CD4-positive, CD25-positive, alpha-beta regulatory T cell (primary cell): ENCODE measurements around the gene CIB2. TPM values are rescaled to one million over a fixed set of nuclear protein-coding genes. Genes with fewer than 3 reads are reported as not detected.

Experiments
- ATAC-seq, 2 donors: fragments of 150-1000 bp; cut with Tn5 transposase; one replicate each; pipeline ENCODE4 v1.10.0; 2021; ENCODE audit warnings: low read depth in 2 of 2, moderate number of reproducible peaks in 2 of 2, moderate library complexity in 1 of 2
- DNase-seq, 3 donors: peaks; one replicate each; pipeline versions ENCODE4 v3.0.0 to v3.0.0-alpha.2; 2012 to 2022; ENCODE audit warnings: mixed read lengths in 1 of 3
- H3K27ac ChIP-seq: one replicate; pipeline ENCODE4 v1.7.0; 2013; ENCODE audit warnings: mild to moderate bottlenecking, low read length; ENCODE audit not compliant: insufficient read depth, poor library complexity, severe bottlenecking
- H3K27me3 ChIP-seq: one replicate; pipeline ENCODE4 v1.7.0; 2013; ENCODE audit warnings: low read length; ENCODE audit not compliant: control insufficient read depth, insufficient read depth
- H3K36me3 ChIP-seq: one replicate; pipeline ENCODE4 v1.7.0; 2013; ENCODE audit warnings: mild to moderate bottlenecking, low read length, moderate library complexity; ENCODE audit not compliant: control insufficient read depth, insufficient read depth
- H3K4me1 ChIP-seq: 2 replicates; pipeline ENCODE4 v1.7.0; 2013; ENCODE audit warnings: mild to moderate bottlenecking, low read length; ENCODE audit not compliant: insufficient read depth, control insufficient read depth, poor library complexity, severe bottlenecking
- H3K4me3 ChIP-seq: one replicate; pipeline ENCODE4 v1.7.0; 2013; ENCODE audit warnings: low read depth, mild to moderate bottlenecking, low read length, moderate library complexity
- H3K9me3 ChIP-seq, 2 experiments: 1 replicate in 1 of 2; 2 replicates in 1 of 2; pipeline ENCODE4 v1.7.0; 2013; ENCODE audit warnings: low read length in 2 of 2, mild to moderate bottlenecking in 1 of 2, moderate library complexity in 1 of 2; ENCODE audit not compliant: control insufficient read depth in 2 of 2
- H3K27ac Mint-ChIP-seq, 3 donors: one replicate each; pipeline ENCODE4 v1.8.0; 2020 to 2022; ENCODE audit warnings: mild to moderate bottlenecking in 3 of 3, mixed read lengths in 3 of 3, moderate library complexity in 2 of 3
- H3K27me3 Mint-ChIP-seq: one replicate; pipeline ENCODE4 v1.8.0; 2022; ENCODE audit warnings: mild to moderate bottlenecking, mixed read lengths
- H3K36me3 Mint-ChIP-seq: one replicate; pipeline ENCODE4 v1.8.0; 2020; ENCODE audit warnings: mixed read lengths
- H3K4me1 Mint-ChIP-seq, 4 donors: one replicate each; pipeline ENCODE4 v1.8.0; 2020 to 2022; ENCODE audit warnings: mixed read lengths in 4 of 4, mild to moderate bottlenecking in 1 of 4
- H3K4me3 Mint-ChIP-seq, 4 donors: one replicate each; pipeline ENCODE4 v1.8.0; 2020 to 2022; ENCODE audit warnings: mild to moderate bottlenecking in 4 of 4, mixed read lengths in 4 of 4, moderate library complexity in 3 of 4
- H3K9me3 Mint-ChIP-seq, 7 donors: one replicate each; pipeline ENCODE4 v1.8.0; 2020 to 2022; ENCODE audit warnings: mixed read lengths in 7 of 7, mild to moderate bottlenecking in 3 of 7, moderate library complexity in 2 of 7
- polyA plus RNA-seq, 4 donors: library from polyadenylated mRNA; unstranded; fragments of 300-500 nt; fragmentation: Illumina TruSeq; gene quantifications; one replicate each; pipeline ENCODE4 v1.2.3, GENCODE V29; 2021
- total RNA-seq: library from RNA; stranded (reverse); gene quantifications from one replicate; pipeline ENCODE4 v1.2.3, GENCODE V29; 2022

CIB2 gene
- total and polyA plus RNA-seq, 5 donors from 2014 or later = 0.94 to 2.7 (median 1.6) TPM

DNA sequence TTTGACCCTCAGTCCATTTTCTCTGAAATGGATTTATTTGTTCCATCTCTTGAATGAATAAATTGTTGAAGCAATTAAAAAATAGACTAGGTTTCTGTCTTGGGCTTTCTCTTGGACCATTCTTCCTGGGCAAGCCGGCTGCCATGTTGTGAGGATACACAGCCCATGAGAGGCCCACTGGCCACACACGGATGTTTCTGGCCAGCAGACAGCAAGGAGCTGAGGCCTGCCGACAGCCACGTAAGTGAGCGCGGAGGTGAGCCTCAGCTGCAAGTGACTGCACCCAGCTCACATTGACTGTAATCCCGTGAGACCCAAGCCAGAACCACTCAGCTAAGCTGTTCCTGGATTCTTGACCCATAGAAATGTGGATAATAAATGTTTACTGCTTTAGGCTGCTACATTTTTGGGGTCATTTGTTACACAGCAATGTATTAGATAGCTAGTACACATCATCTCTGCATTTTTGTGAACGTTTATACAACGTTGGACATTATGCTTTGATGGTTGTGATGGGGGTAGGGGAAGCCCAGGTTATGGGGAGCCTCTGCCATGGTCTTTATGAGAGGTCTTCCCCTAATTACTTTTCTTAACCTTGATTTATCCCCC lies 40.7 kb upstream of the CIB2 start:
- H3K4me3 Mint-ChIP-seq = no peak overlapping the region
- ATAC-seq (no peak), DNase-seq (no peak)
- no peak overlapping the region for H3K27ac Mint-ChIP-seq
- H3K36me3 Mint-ChIP-seq = peaks cover 52% of the 10 kb centered on the region
- no peaks in the 10 kb centered on the region for H3K27me3 Mint-ChIP-seq
- H3K4me1 Mint-ChIP-seq = peaks cover 5 to 32% (median 20%) of the 10 kb centered on the region in 4 donors
- Histone ChIP-seq H3K27me3 (no peaks in the 10 kb centered on the region), H3K36me3 (peaks cover 41% of the 10 kb centered on the region), H3K27ac (no peak overlapping the region), H3K4me1 (peaks cover 19% of the 10 kb centered on the region), H3K9me3 (no peaks in the 10 kb centered on the region), H3K4me3 (no peak overlapping the region)
- peaks cover 0 to 2% (median 0%) of the 10 kb centered on the region in 7 donors for H3K9me3 Mint-ChIP-seq

- H3K4me3 Mint-ChIP-seq = no peak overlapping the region
- Histone ChIP-seq H3K4me1 (peaks cover 19% of the 10 kb centered on the region), H3K27ac (no peak overlapping the region), H3K36me3 (peaks cover 46% of the 10 kb centered on the region), H3K27me3 (no peaks in the 10 kb centered on the region), H3K4me3 (no peak overlapping the region), H3K9me3 (no peaks in the 10 kb centered on the region)
- peaks cover 0 to 2% (median 0%) of the 10 kb centered on the region in 7 donors for H3K9me3 Mint-ChIP-seq
- H3K4me1 Mint-ChIP-seq = peaks cover 5 to 37% (median 20%) of the 10 kb centered on the region in 4 donors
- H3K27ac Mint-ChIP-seq = peak overlapping the region in 2 of 3 donors; percentile 26 to 47
- DNase-seq = peak in 1 of 3 donors; percentile 9
- ATAC-seq = no peak
- H3K36me3 Mint-ChIP-seq = peaks cover 56% of the 10 kb centered on the region
- H3K27me3 Mint-ChIP-seq = no peaks in the 10 kb centered on the region
Measured at GRCh38 chr15:78170848-78171773, 39.9 kb upstream of the CIB2 start.

DNA sequence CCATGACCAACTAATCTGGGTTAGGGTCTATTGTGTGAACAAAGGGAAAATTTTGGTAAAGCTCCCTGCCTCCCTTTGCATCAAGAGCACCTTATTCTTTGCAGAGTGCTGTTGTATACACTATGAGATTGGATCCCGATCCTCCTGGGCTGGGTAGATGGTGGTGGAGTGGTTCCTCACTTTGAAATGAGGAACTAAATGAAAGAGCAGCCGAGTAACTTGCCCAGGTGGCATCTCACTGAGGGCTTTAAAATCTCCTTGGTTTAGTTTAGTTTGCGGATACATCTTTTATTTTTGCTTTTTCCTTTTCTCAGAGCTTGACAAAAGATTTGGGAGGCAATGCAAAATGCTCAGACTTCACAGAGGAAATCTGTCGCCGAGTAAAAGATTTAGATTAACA lies 37.4 kb upstream of the CIB2 start:
- H3K9me3 ChIP-seq = no peaks in the 10 kb centered on the region
- H3K27ac Mint-ChIP-seq = peak overlapping the region in 1 of 3 donors; percentile 12
- no peaks in the 10 kb centered on the region for H3K27me3 Mint-ChIP-seq
- peaks cover 10% of the 10 kb centered on the region for H3K4me1 ChIP-seq
- H3K9me3 Mint-ChIP-seq = peaks cover 0 to 2% (median 0%) of the 10 kb centered on the region in 7 donors
- no peak overlapping the region for H3K4me3 Mint-ChIP-seq
- no peak for ATAC-seq
- H3K4me3 ChIP-seq = no peak overlapping the region
- H3K4me1 Mint-ChIP-seq = peaks cover 0 to 24% (median 13%) of the 10 kb centered on the region in 4 donors
- no peak for DNase-seq
- H3K27ac ChIP-seq = no peak overlapping the region
- H3K36me3 ChIP-seq = peaks cover 62% of the 10 kb centered on the region
- peaks cover 64% of the 10 kb centered on the region for H3K36me3 Mint-ChIP-seq
- no peaks in the 10 kb centered on the region for H3K27me3 ChIP-seq

GRCh38 chr15:78167227-78167888 lies 36.1 kb upstream of the CIB2 start:
- H3K27me3 Mint-ChIP-seq = no peaks in the 10 kb centered on the region
- peaks cover 62% of the 10 kb centered on the region for H3K36me3 Mint-ChIP-seq
- ATAC-seq (peak; percentile 96), DNase-seq (peak in 2 of 3 donors; percentile 61 to 91)
- H3K4me3 Mint-ChIP-seq = peak overlapping the region in 3 of 4 donors; percentile 13 to 52 (median 25)
- H3K27me3 ChIP-seq = no peaks in the 10 kb centered on the region
- H3K9me3 ChIP-seq = no peaks in the 10 kb centered on the region
- H3K36me3 ChIP-seq = peaks cover 68% of the 10 kb centered on the region
- H3K4me1 ChIP-seq = peaks cover 10% of the 10 kb centered on the region
- peaks cover 0 to 2% (median 0%) of the 10 kb centered on the region in 7 donors for H3K9me3 Mint-ChIP-seq
- peak overlapping the region in 2 of 3 donors; percentile 4 to 42 for H3K27ac Mint-ChIP-seq
- peaks cover 0 to 17% (median 10%) of the 10 kb centered on the region in 4 donors for H3K4me1 Mint-ChIP-seq
- peak overlapping the region; percentile 24 for H3K27ac ChIP-seq
- H3K4me3 ChIP-seq = peak overlapping the region; percentile 65

DNA sequence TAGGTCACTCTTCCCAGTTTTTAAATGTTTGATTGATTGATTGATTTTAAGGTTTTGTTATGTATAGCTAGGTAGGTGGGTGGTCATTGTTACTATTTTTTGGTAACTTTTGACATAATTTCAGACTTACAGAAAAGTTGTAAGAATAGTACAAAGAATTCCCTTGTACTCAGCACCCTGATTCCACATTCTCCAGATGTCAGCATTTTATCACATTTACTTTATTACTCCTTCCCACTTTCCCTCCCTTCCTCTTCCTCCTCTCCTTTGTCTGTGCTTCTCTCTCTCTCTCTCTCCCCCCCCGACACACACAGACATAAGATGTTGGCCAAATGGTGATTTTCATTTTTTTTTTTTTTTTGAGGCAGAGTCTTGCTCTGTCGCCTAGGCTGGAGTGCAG lies 32.8 kb upstream of the CIB2 start:
- Histone ChIP-seq H3K27me3 (no peaks in the 10 kb centered on the region), H3K4me1 (peaks cover 10% of the 10 kb centered on the region), H3K36me3 (peaks cover 66% of the 10 kb centered on the region), H3K27ac (no peak overlapping the region), H3K9me3 (no peaks in the 10 kb centered on the region), H3K4me3 (no peak overlapping the region)
- peak overlapping the region in 1 of 3 donors; percentile 67 for H3K27ac Mint-ChIP-seq
- H3K36me3 Mint-ChIP-seq = peaks cover 44% of the 10 kb centered on the region
- no peak for ATAC-seq
- peaks cover 0 to 2% (median 0%) of the 10 kb centered on the region in 7 donors for H3K9me3 Mint-ChIP-seq
- DNase-seq = no peak
- H3K27me3 Mint-ChIP-seq = no peaks in the 10 kb centered on the region
- peaks cover 0 to 21% (median 10%) of the 10 kb centered on the region in 4 donors for H3K4me1 Mint-ChIP-seq
- H3K4me3 Mint-ChIP-seq = no peak overlapping the region

GRCh38 chr15:78162038-78162437 lies 30.8 kb upstream of the CIB2 start:
- no peak overlapping the region for H3K4me3 Mint-ChIP-seq
- H3K9me3 Mint-ChIP-seq = no peaks in the 10 kb centered on the region
- H3K27ac Mint-ChIP-seq = peak overlapping the region; percentile 31 to 75 (median 64)
- peaks cover 68% of the 10 kb centered on the region for H3K36me3 ChIP-seq
- no peaks in the 10 kb centered on the region for H3K27me3 ChIP-seq
- H3K27ac ChIP-seq = no peak overlapping the region
- peaks cover under 1% of the 10 kb centered on the region for H3K4me1 ChIP-seq
- peaks cover 38% of the 10 kb centered on the region for H3K36me3 Mint-ChIP-seq
- H3K4me3 ChIP-seq = no peak overlapping the region
- ATAC-seq (peak; percentile 60 to 89), DNase-seq (peak in 2 of 3 donors; percentile 11 to 33)
- no peaks in the 10 kb centered on the region for H3K9me3 ChIP-seq
- H3K27me3 Mint-ChIP-seq = no peaks in the 10 kb centered on the region
- peaks cover 0 to 13% (median 0%) of the 10 kb centered on the region in 4 donors for H3K4me1 Mint-ChIP-seq

DNA sequence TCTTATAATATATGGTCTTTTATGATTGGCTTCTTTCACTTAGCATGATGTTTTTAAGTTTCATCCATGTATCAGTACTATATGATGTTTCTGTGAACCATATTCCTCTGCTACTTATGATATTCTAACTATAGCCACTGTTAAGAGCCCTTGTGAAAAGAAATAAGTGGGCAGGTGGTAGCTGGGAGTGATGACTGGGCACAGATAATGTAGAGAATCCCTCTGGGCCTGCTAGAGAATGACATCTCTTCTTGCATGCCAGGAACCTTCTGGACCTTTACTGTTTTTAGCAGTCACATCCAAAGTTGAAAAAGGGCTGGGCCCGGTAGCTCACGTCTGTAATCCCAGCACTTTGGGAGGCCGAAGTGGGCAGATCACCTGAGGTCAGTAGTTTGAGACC lies 28.1 kb upstream of the CIB2 start:
- Histone ChIP-seq H3K4me1 (no peaks in the 10 kb centered on the region), H3K4me3 (no peak overlapping the region), H3K27me3 (no peaks in the 10 kb centered on the region), H3K9me3 (no peaks in the 10 kb centered on the region), H3K27ac (no peak overlapping the region), H3K36me3 (peaks cover 62% of the 10 kb centered on the region)
- Mint-ChIP-seq H3K9me3 (no peaks in the 10 kb centered on the region), H3K27ac (no peak overlapping the region), H3K27me3 (no peaks in the 10 kb centered on the region), H3K36me3 (peaks cover 29% of the 10 kb centered on the region), H3K4me3 (no peak overlapping the region), H3K4me1 (peaks cover 0 to 12% (median 5%) of the 10 kb centered on the region in 4 donors)
- no peak for DNase-seq
- ATAC-seq = no peak
